ENCODE results near the gene MPIG6B.

MPIG6B gene

DNA sequence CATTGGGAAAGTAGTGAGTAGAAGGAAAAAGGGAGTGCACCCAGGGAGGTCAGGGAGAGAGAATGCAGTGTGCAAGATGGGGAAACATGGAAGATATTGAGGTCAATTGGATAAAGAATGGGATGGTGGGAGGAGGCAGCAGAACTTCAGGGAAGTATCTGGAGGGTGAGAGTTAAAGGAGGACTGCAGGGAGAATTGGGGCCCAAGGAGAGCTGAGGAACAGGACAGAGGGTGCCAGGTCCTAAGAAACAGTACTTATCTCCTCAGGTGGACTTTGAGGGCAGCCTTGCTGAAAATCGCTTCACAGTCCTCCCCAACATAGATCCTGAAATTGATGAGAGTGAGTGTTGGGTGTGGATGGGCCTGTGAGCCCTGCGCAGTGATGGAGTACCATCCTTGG, 35.1 kb downstream of the MPIG6B start:
- no peak for DNase-seq
- H3K27ac ChIP-seq: no peak overlapping the region
- H3K4me1 ChIP-seq: no peaks in the 10 kb centered on the region
- peaks cover 0 to 19% (median 0%) of the 10 kb centered on the region in 3 donors for H3K36me3 ChIP-seq
- intact Hi-C loops (cut with DNase I; ENCODE audit: low total_unique reads): no loop called here
- no peaks in the 10 kb centered on the region for H3K27me3 ChIP-seq
- no peak overlapping the region for H3K4me3 ChIP-seq
- H3K9me3 ChIP-seq: no peaks in the 10 kb centered on the region
- TF ChIP-seq, protein P1, sequence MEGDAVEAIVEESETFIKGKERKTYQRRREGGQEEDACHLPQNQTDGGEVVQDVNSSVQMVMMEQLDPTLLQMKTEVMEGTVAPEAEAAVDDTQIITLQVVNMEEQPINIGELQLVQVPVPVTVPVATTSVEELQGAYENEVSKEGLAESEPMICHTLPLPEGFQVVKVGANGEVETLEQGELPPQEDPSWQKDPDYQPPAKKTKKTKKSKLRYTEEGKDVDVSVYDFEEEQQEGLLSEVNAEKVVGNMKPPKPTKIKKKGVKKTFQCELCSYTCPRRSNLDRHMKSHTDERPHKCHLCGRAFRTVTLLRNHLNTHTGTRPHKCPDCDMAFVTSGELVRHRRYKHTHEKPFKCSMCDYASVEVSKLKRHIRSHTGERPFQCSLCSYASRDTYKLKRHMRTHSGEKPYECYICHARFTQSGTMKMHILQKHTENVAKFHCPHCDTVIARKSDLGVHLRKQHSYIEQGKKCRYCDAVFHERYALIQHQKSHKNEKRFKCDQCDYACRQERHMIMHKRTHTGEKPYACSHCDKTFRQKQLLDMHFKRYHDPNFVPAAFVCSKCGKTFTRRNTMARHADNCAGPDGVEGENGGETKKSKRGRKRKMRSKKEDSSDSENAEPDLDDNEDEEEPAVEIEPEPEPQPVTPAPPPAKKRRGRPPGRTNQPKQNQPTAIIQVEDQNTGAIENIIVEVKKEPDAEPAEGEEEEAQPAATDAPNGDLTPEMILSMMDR (IDR thresholded peaks at IDR 0.05): no peak

DNA sequence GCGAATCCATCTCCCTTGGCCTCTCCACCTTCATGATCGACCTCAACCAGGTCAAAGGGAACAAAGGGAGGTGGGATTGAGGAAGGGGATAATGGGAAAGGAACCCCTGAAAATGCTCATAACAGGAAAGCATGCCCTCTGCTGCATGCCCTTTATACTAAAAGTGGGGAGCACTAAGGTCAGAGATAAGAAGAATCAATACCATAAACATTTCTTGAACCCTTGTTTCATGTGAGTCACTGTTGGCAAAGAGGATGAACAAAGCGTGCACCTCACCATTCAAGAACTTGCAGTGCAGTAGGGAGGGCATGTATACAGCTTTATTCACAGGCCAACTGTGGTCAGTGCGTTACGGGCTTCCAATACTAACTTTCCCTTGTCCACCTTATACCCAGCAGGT, 37.6 kb downstream of the MPIG6B start:
- DNase-seq: no peak
- peaks cover 0 to 19% (median 0%) of the 10 kb centered on the region in 3 donors for H3K36me3 ChIP-seq
- TF ChIP-seq, protein P1 (IDR thresholded peaks at IDR 0.05): no peak
- no peak overlapping the region for H3K4me3 ChIP-seq
- intact Hi-C loops (cut with DNase I; ENCODE audit: low total_unique reads): no loop called here
- no peaks in the 10 kb centered on the region for H3K4me1 ChIP-seq
- H3K27ac ChIP-seq: no peak overlapping the region
- H3K27me3 ChIP-seq: peaks cover 0 to 4% of the 10 kb centered on the region in 2 donors
- H3K9me3 ChIP-seq: no peaks in the 10 kb centered on the region

DNA sequence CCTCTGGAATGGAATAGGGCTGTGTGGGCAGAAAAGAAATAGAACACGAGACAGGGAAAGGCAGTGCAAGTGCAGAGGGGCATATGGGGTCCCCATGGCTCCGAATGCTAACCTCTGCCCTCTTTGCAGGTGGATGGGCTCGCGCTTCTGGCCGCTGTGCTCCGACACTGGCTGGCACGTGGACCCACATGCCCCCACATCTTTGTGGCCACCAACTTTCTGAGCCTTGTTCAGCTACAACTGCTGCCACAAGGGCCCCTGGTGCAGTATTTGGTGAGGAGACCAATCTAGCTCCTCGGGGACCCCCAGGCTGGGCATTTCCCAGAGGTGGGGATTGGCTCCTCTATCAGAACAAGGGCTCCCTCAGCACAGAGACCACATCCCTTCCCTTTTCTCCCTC, 38.2 kb downstream of the MPIG6B start:
- Histone ChIP-seq H3K4me3 (no peak overlapping the region), H3K27ac (no peak overlapping the region), H3K4me1 (peaks cover 0 to 4% (median 2%) of the 10 kb centered on the region in 4 donors), H3K27me3 (peaks cover 0 to 10% of the 10 kb centered on the region in 2 donors), H3K36me3 (peaks cover 0 to 19% (median 0%) of the 10 kb centered on the region in 3 donors), H3K9me3 (no peaks in the 10 kb centered on the region)
- intact Hi-C loops (cut with DNase I; ENCODE audit: low total_unique reads): no loop called here
- TF ChIP-seq, protein P1 (IDR thresholded peaks at IDR 0.05): no peak
- DNase-seq: no peak

DNA sequence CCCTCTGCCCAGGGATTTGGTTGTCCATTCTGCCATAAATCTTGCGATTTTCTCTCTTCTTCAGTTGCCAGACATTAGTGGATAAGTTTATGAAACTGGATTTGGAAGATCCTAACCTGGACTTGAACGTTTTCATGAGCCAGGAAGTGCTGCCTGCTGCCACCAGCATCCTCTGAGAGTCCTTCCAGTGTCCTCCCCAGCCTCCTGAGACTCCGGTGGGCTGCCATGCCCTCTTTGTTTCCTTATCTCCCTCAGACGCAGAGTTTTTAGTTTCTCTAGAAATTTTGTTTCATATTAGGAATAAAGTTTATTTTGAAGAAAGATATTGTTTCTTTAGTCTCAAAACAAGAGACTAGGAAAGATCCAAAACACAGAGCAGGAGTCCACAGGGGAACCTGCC, 39.2 kb downstream of the MPIG6B start, which contains the start of gene SAPCD1:
Gene SAPCD1, plus strand, starts transcription at position 301 of the 400 bp plus-strand sequence. CDS start 399 bp downstream, outside the sequence.
- H3K27me3 ChIP-seq: peaks cover 0 to 12% of the 10 kb centered on the region in 2 donors
- intact Hi-C loops (cut with DNase I; ENCODE audit: low total_unique reads): no loop called here
- no peak for DNase-seq
- TF ChIP-seq, protein P1 (IDR thresholded peaks at IDR 0.05): no peak
- no peak within 1 kb of the TSS for H3K4me3 ChIP-seq
- H3K9me3 ChIP-seq: no peaks in the 10 kb centered on the region
- H3K27ac ChIP-seq: no peak within 1 kb of the TSS
- H3K36me3 ChIP-seq: peaks cover 0 to 19% (median 0%) of the 10 kb centered on the region in 3 donors
- H3K4me1 ChIP-seq: peaks cover 0 to 7% (median 3%) of the 10 kb centered on the region in 4 donors

DNA sequence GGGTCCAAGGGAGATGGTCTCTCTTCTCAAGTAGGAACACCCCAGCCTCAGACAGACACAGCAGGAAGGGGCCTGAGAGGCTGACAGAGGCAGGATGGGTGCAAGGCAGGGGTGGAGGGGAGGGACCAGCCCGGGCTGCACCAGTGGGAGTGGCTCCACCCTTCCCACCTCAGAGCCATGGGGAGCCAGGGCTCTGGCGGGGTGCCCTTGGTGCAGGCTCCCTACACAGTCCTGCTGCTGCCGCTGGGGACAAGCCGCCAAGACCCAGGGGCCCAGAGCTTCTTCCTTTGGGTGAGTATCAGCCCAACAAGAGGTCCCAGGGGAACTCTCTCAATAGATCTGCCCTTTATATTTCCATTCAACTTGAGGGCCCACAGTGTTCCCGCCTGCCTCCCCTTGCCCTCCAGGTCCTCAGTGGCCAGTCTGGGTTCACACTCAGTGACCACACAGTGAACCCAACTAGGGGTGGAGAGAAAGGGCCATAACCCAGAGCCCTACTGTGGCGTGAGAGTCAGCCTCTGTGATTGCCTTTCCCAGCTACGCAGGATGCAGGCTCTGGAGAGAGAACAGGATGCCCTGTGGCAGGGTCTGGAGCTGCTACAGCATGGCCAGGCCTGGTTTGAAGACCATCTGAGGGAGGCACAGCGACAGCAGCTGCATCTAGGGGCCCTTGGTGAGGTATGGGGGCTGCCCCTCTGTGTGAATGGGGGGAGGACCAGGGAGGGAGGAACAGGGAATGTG, 39.9 kb downstream of the MPIG6B start:
- DNase-seq: no peak
- Histone ChIP-seq H3K4me1 (peaks cover 0 to 7% (median 3%) of the 10 kb centered on the region in 4 donors), H3K9me3 (no peaks in the 10 kb centered on the region), H3K27ac (no peak overlapping the region), H3K4me3 (no peak overlapping the region), H3K36me3 (peaks cover 0 to 19% (median 0%) of the 10 kb centered on the region in 3 donors), H3K27me3 (peaks cover 0 to 12% of the 10 kb centered on the region in 2 donors)
- TF ChIP-seq, protein P1 (IDR thresholded peaks at IDR 0.05): no peak
- intact Hi-C loops (cut with DNase I; ENCODE audit: low total_unique reads): no loop called here

Data from tibial artery (tissue), 4 donors.